ENCODE measurements around the gene ELN.

The ELN gene

DNA sequence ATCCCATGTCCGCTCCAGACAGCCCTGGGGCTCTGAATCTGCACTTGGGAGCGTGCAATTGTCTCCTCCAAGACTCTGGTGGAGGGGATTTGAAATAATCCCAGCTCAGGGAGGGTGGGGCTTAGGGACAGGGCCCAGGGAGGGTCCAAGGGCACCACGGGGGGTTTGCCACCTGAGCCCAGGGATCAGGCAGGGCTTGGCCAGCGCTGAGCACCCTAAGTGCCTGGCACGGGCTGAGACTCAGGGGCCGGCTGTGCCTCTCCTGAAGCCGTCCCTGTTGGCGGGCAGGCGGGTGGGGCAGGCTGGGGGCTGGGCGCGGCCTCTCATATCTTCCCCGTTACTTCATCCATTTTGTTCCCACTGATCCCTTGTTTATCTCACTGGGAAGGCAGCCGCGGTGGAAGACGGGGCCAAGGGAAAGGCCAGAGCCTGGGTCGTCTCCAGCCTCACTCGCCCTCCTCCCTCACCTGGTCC lies 41.8 kb upstream of the ELN start:
- no peak for TF ChIP-seq ZFP30 (CRISPR knock-in tag; IDR thresholded peaks at IDR 0.05)
- no peak for ATAC-seq

DNA sequence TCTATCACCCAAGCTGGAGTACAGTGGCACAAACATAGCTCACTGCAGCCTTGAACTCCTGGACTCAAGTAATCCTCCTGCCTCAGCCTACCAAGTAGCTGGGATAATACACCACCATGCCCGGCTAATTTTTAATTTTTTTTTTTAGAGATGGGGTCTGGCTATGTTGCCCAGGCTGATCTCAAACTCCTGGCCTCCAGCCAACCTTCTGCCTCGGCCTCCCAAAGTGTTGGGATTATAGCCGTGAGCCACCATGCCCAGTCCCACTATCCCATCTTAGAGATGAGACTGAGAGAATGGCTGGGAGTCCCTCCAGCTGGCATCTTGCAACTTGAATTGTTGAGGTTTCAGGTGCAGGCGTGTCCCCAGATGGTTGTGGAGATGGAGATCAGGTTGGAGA lies 40.7 kb upstream of the ELN start:
- no peak for TF ChIP-seq CSDC2 (CRISPR knock-in tag; IDR thresholded peaks at IDR 0.05)
- TF ChIP-seq ZNF70 (CRISPR knock-in tag; IDR thresholded peaks at IDR 0.05), result no peak
- TF ChIP-seq ZNF8 (CRISPR knock-in tag; IDR thresholded peaks at IDR 0.05), result no peak
- TF ChIP-seq, protein P1, sequence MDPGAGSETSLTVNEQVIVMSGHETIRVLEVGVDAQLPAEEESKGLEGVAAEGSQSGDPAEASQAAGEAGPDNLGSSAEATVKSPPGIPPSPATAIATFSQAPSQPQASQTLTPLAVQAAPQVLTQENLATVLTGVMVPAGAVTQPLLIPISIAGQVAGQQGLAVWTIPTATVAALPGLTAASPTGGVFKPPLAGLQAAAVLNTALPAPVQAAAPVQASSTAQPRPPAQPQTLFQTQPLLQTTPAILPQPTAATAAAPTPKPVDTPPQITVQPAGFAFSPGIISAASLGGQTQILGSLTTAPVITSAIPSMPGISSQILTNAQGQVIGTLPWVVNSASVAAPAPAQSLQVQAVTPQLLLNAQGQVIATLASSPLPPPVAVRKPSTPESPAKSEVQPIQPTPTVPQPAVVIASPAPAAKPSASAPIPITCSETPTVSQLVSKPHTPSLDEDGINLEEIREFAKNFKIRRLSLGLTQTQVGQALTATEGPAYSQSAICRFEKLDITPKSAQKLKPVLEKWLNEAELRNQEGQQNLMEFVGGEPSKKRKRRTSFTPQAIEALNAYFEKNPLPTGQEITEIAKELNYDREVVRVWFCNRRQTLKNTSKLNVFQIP (CRISPR knock-in tag; IDR thresholded peaks at IDR 0.05; ENCODE audit: borderline replicate concordance, low read depth), result no peak
- TF ChIP-seq SNAI2 (CRISPR knock-in tag; IDR thresholded peaks at IDR 0.05), result no peak
- no peak for TF ChIP-seq ARNTL (CRISPR knock-in tag; IDR thresholded peaks at IDR 0.05; ENCODE audit: borderline replicate concordance, low read depth)
- no peak for TF ChIP-seq ZFP30 (CRISPR knock-in tag; IDR thresholded peaks at IDR 0.05)
- TF ChIP-seq, protein P2, sequence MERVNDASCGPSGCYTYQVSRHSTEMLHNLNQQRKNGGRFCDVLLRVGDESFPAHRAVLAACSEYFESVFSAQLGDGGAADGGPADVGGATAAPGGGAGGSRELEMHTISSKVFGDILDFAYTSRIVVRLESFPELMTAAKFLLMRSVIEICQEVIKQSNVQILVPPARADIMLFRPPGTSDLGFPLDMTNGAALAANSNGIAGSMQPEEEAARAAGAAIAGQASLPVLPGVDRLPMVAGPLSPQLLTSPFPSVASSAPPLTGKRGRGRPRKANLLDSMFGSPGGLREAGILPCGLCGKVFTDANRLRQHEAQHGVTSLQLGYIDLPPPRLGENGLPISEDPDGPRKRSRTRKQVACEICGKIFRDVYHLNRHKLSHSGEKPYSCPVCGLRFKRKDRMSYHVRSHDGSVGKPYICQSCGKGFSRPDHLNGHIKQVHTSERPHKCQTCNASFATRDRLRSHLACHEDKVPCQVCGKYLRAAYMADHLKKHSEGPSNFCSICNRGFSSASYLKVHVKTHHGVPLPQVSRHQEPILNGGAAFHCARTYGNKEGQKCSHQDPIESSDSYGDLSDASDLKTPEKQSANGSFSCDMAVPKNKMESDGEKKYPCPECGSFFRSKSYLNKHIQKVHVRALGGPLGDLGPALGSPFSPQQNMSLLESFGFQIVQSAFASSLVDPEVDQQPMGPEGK (CRISPR knock-in tag; IDR thresholded peaks at IDR 0.05; ENCODE audit: borderline replicate concordance), result no peak
- TF ChIP-seq, protein P3, sequence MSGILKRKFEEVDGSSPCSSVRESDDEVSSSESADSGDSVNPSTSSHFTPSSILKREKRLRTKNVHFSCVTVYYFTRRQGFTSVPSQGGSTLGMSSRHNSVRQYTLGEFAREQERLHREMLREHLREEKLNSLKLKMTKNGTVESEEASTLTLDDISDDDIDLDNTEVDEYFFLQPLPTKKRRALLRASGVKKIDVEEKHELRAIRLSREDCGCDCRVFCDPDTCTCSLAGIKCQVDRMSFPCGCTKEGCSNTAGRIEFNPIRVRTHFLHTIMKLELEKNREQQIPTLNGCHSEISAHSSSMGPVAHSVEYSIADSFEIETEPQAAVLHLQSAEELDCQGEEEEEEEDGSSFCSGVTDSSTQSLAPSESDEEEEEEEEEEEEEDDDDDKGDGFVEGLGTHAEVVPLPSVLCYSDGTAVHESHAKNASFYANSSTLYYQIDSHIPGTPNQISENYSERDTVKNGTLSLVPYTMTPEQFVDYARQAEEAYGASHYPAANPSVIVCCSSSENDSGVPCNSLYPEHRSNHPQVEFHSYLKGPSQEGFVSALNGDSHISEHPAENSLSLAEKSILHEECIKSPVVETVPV (CRISPR knock-in tag; IDR thresholded peaks at IDR 0.05), result no peak
- no peak for TF ChIP-seq ESRRG (CRISPR knock-in tag; IDR thresholded peaks at IDR 0.05)
- no peak for TF ChIP-seq ZFP3 (CRISPR knock-in tag; IDR thresholded peaks at IDR 0.05)
- TF ChIP-seq GLIS3 (CRISPR knock-in tag; IDR thresholded peaks at IDR 0.05), result no peak
- TF ChIP-seq ZC3H10 (CRISPR knock-in tag; IDR thresholded peaks at IDR 0.05), result no peak
- TF ChIP-seq TOX (CRISPR knock-in tag; IDR thresholded peaks at IDR 0.05; ENCODE audit: borderline replicate concordance), result no peak
- TF ChIP-seq OSR1 (CRISPR knock-in tag; IDR thresholded peaks at IDR 0.05), result no peak

DNA sequence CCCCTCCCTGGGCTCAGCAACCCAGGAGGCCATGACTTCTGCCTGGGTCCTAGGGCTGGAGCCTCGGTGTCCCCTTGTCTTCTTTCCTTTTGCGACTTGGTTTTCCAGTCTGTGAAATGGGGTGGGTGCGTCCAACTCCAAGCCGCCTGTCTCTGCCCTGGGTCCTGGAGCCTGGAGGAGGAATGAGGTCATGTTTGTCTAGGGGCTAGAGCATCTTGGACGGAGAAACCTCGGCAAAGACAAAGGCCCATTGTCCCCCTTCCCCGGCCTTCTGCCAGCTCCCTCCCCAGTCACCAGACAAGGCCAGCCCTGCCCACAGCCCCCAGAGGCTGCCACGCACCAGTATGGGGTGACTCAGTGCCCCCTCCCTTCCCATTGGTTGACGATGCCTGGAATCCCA lies 39.8 kb upstream of the ELN start:
- peak; percentile 97 for TF ChIP-seq ZFP3 (CRISPR knock-in tag; IDR thresholded peaks at IDR 0.05)
- no peak for TF ChIP-seq ZFP30 (CRISPR knock-in tag; IDR thresholded peaks at IDR 0.05)
- TF ChIP-seq, protein P2 (CRISPR knock-in tag; IDR thresholded peaks at IDR 0.05; ENCODE audit: borderline replicate concordance), result peak; percentile 90
- TF ChIP-seq, protein P4, sequence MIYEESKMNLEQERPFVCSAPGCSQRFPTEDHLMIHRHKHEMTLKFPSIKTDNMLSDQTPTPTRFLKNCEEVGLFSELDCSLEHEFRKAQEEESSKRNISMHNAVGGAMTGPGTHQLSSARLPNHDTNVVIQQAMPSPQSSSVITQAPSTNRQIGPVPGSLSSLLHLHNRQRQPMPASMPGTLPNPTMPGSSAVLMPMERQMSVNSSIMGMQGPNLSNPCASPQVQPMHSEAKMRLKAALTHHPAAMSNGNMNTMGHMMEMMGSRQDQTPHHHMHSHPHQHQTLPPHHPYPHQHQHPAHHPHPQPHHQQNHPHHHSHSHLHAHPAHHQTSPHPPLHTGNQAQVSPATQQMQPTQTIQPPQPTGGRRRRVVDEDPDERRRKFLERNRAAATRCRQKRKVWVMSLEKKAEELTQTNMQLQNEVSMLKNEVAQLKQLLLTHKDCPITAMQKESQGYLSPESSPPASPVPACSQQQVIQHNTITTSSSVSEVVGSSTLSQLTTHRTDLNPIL (CRISPR knock-in tag; IDR thresholded peaks at IDR 0.05; ENCODE audit: low read depth), result 0 out of 2 replicates have a peak, but pooled peaks have one; percentile 51

More for the DNA sequence above, 40.7 kb upstream of the ELN start:
- ATAC-seq, result no peak

DNA sequence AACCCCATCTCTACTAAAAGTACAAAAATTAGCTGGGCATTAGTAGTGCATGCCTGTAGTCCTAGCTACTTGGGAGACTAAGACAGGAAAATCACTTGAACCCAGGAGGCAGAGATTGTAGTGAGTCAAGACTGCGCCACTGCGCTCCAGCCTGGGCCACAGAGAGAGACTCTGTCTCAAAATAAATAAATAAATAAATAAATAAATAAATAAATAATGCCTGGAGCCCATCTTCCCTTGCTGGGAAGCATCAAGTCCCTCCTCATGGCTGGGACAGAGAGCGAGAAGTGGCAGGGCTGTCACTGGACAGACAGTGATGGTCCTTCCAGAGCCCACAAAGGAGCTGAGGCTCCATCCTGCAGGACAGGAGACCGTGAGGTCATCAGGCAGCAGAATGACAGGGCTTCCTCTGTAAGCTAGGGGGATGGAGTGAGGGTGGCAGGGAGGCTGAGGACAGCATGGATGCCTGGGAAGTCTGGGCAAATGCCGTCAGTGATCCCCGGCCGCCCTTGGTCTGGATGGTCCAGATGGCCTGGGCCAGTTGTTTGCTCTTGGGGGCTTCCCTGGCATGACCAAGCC lies 36.4 kb upstream of the ELN start:
- no peak for TF ChIP-seq ARNTL (CRISPR knock-in tag; IDR thresholded peaks at IDR 0.05; ENCODE audit: borderline replicate concordance, low read depth)
- TF ChIP-seq, protein P5, sequence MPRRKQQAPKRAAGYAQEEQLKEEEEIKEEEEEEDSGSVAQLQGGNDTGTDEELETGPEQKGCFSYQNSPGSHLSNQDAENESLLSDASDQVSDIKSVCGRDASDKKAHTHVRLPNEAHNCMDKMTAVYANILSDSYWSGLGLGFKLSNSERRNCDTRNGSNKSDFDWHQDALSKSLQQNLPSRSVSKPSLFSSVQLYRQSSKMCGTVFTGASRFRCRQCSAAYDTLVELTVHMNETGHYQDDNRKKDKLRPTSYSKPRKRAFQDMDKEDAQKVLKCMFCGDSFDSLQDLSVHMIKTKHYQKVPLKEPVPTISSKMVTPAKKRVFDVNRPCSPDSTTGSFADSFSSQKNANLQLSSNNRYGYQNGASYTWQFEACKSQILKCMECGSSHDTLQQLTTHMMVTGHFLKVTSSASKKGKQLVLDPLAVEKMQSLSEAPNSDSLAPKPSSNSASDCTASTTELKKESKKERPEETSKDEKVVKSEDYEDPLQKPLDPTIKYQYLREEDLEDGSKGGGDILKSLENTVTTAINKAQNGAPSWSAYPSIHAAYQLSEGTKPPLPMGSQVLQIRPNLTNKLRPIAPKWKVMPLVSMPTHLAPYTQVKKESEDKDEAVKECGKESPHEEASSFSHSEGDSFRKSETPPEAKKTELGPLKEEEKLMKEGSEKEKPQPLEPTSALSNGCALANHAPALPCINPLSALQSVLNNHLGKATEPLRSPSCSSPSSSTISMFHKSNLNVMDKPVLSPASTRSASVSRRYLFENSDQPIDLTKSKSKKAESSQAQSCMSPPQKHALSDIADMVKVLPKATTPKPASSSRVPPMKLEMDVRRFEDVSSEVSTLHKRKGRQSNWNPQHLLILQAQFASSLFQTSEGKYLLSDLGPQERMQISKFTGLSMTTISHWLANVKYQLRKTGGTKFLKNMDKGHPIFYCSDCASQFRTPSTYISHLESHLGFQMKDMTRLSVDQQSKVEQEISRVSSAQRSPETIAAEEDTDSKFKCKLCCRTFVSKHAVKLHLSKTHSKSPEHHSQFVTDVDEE (CRISPR knock-in tag; IDR thresholded peaks at IDR 0.05), result 0 out of 2 replicates have a peak, but pooled peaks have one; percentile 10
- ATAC-seq, result peak; percentile 64

More for the DNA sequence above, 39.8 kb upstream of the ELN start:
- ATAC-seq, result no peak
